Neural cell (in vitro differentiated cells): Measurements from ENCODE around the gene SLC38A11.

Source experiments
- CTCF ChIP-seq: fragments of 450-650 bp; IDR thresholded peaks from 2 replicates; pipeline ENCODE4 v1.5.1; 2014; ENCODE audit warnings: antibody characterized with exemption, mild to moderate bottlenecking, moderate library complexity; ENCODE audit not compliant: poor library complexity, severe bottlenecking
- EP300 ChIP-seq: fragments of 450-650 bp; conservative IDR thresholded peaks from 2 replicates; pipeline ENCODE4 v1.6.1; 2014; ENCODE audit warnings: antibody characterized with exemption, mild to moderate bottlenecking, moderate library complexity; ENCODE audit not compliant: poor library complexity, severe bottlenecking
- REST ChIP-seq: IDR thresholded peaks from 2 replicates; pipeline ENCODE4 v1.6.1; 2012; ENCODE audit warnings: borderline replicate concordance
- SMC3 ChIP-seq: fragments of 450-650 bp; conservative IDR thresholded peaks from 2 replicates; pipeline ENCODE4 v1.6.1; 2014; ENCODE audit warnings: antibody characterized with exemption, mild to moderate bottlenecking, moderate library complexity; ENCODE audit not compliant: poor library complexity

GRCh38 chr2:164922134-164922533 is 33.2 kb downstream of the SLC38A11 start:
- TF ChIP-seq CTCF (no peak), REST (no peak), SMC3 (no peak), EP300 (no peak)
